Upper lobe of right lung (tissue), 1 donor: ENCODE measurements around the gene METTL22. TPM values are rescaled to one million over a fixed set of nuclear protein-coding genes. Genes with fewer than 3 reads are reported as not detected.

Source experiments
- ATAC-seq: fragments of 200-7000 bp; cut with Tn5 transposase; one replicate; pipeline ENCODE4 v1.9.1; 2020; ENCODE audit warnings: mild to moderate bottlenecking, moderate library complexity
- DNase-seq: peaks from one replicate; pipeline ENCODE4 v3.0.0-alpha.2; 2020
- H3K27ac ChIP-seq: fragments of 200-600 bp; one replicate; pipeline ENCODE4 v1.8.0; 2022
- H3K27me3 ChIP-seq: fragments of 200-600 bp; one replicate; pipeline ENCODE4 v1.8.0; 2022; ENCODE audit warnings: mild to moderate bottlenecking
- H3K36me3 ChIP-seq: fragments of 200-600 bp; one replicate; pipeline ENCODE4 v1.8.0; 2022
- H3K4me1 ChIP-seq: fragments of 200-600 bp; one replicate; pipeline ENCODE4 v1.8.0; 2022
- H3K4me3 ChIP-seq: fragments of 200-600 bp; one replicate; pipeline ENCODE4 v1.8.0; 2022; ENCODE audit warnings: mild to moderate bottlenecking
- H3K9me3 ChIP-seq: fragments of 200-600 bp; one replicate; pipeline ENCODE4 v1.8.0; 2022
- intact Hi-C: fragments of 100-400 bp; cut with DNase I; formaldehyde crosslinking; loops from one replicate; pipeline ENCODE4 v1.11.0; 2022
- total RNA-seq: library from RNA; stranded (reverse); fragmentation: NEBNext Ultra II Directional; extraction: Animal tissue kit (Norgen Biotek cat#: 25700); gene quantifications from one replicate; pipeline ENCODE4 v1.2.1, GENCODE V29; 2021
- TF ChIP-seq, protein P1 (sequence below): fragments of 200-600 bp; IDR thresholded peaks from one replicate; pipeline ENCODE4 v1.8.0; 2022; ENCODE audit warnings: antibody characterized with exemption
- donor health status: DM: no; HTN: yes; CAD: no; lungs with severe emphysema.

The METTL22 gene
- total RNA-seq, 1 donor from 2014 or later: 38.6 TPM

GRCh38 chr16:8583732-8584131 is 37.8 kb upstream of the METTL22 start:
- no peaks in the 10 kb centered on the region for H3K9me3 ChIP-seq
- peaks cover 15% of the 10 kb centered on the region for H3K27me3 ChIP-seq
- no peaks in the 10 kb centered on the region for H3K36me3 ChIP-seq
- no peak overlapping the region for H3K4me3 ChIP-seq
- TF ChIP-seq, protein P1, sequence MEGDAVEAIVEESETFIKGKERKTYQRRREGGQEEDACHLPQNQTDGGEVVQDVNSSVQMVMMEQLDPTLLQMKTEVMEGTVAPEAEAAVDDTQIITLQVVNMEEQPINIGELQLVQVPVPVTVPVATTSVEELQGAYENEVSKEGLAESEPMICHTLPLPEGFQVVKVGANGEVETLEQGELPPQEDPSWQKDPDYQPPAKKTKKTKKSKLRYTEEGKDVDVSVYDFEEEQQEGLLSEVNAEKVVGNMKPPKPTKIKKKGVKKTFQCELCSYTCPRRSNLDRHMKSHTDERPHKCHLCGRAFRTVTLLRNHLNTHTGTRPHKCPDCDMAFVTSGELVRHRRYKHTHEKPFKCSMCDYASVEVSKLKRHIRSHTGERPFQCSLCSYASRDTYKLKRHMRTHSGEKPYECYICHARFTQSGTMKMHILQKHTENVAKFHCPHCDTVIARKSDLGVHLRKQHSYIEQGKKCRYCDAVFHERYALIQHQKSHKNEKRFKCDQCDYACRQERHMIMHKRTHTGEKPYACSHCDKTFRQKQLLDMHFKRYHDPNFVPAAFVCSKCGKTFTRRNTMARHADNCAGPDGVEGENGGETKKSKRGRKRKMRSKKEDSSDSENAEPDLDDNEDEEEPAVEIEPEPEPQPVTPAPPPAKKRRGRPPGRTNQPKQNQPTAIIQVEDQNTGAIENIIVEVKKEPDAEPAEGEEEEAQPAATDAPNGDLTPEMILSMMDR: no peak
- DNase-seq (no peak), ATAC-seq (no peak)
- intact Hi-C loops: no loop called here
- no peak overlapping the region for H3K27ac ChIP-seq
- no peaks in the 10 kb centered on the region for H3K4me1 ChIP-seq

- ATAC-seq (no peak), DNase-seq (no peak)
- Histone ChIP-seq H3K36me3 (no peaks in the 10 kb centered on the region), H3K27ac (no peak overlapping the region), H3K27me3 (peaks cover 28% of the 10 kb centered on the region), H3K9me3 (no peaks in the 10 kb centered on the region), H3K4me1 (no peaks in the 10 kb centered on the region), H3K4me3 (no peak overlapping the region)
- TF ChIP-seq, protein P1: no peak
- intact Hi-C loops: no loop called here
Measured at GRCh38 chr16:8585041-8585440, 36.5 kb upstream of the METTL22 start.

DNA sequence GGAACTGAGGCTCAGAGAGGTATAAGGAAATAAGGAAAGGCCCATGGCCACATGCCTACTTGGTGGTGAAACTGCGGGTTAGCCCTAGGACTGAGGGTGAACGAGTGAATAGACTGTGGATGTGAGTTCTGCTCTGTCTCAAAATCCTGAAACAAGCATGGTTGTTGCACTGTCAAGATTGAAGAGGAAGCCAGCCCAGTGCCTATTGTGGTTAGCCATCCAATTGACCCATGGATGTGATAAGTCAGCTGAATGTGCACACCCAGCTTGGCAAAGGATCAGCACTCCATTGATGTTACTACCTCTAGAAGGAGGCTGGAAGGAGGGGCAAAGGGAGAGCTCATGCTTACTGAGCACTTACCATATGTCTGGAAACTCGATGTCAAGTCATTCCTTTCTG is 35.6 kb upstream of the METTL22 start:
- Histone ChIP-seq H3K27me3 (peaks cover 34% of the 10 kb centered on the region), H3K4me3 (no peak overlapping the region), H3K4me1 (no peaks in the 10 kb centered on the region), H3K9me3 (no peaks in the 10 kb centered on the region), H3K36me3 (no peaks in the 10 kb centered on the region), H3K27ac (no peak overlapping the region)
- intact Hi-C loops: no loop called here
- ATAC-seq (no peak), DNase-seq (no peak)
- TF ChIP-seq, protein P1: no peak

GRCh38 chr16:8587065-8587464 is 34.4 kb upstream of the METTL22 start:
- H3K4me1 ChIP-seq: no peaks in the 10 kb centered on the region
- no peaks in the 10 kb centered on the region for H3K9me3 ChIP-seq
- ATAC-seq (no peak), DNase-seq (no peak)
- H3K4me3 ChIP-seq: no peak overlapping the region
- H3K27me3 ChIP-seq: peaks cover 39% of the 10 kb centered on the region
- H3K36me3 ChIP-seq: no peaks in the 10 kb centered on the region
- no peak overlapping the region for H3K27ac ChIP-seq
- intact Hi-C loops: no loop called here
- TF ChIP-seq, protein P1: no peak

- no peak for DNase-seq
- H3K4me3 ChIP-seq: no peak overlapping the region
- intact Hi-C loops: no loop called here
- no peak for ATAC-seq
- H3K9me3 ChIP-seq: no peaks in the 10 kb centered on the region
- no peaks in the 10 kb centered on the region for H3K36me3 ChIP-seq
- H3K27me3 ChIP-seq: peaks cover 39% of the 10 kb centered on the region
- H3K4me1 ChIP-seq: no peaks in the 10 kb centered on the region
- no peak overlapping the region for H3K27ac ChIP-seq
- TF ChIP-seq, protein P1: no peak
Measured at GRCh38 chr16:8588682-8589056, 32.8 kb upstream of the METTL22 start.
